ENCODE results near the gene PFDN6. TPM values are rescaled to one million over a fixed set of nuclear protein-coding genes. Genes with fewer than 3 reads are reported as not detected.
"Not testable (repeated sequence)": the region's sequence is repeated elsewhere in the genome, so short reads cannot be mapped to it uniquely, and the experiment has no call there.

The PFDN6 gene
- total and polyA plus RNA-seq, 3 donors from 2014 or later = 45.5 to 123 (median 56.2) TPM

GRCh38 chr6:33279257-33279695, 10.1 kb upstream of the PFDN6 start:
- no peaks in the 10 kb centered on the region for H3K36me3 ChIP-seq (ENCODE audit: low read depth, missing control alignments)
- no peaks in the 10 kb centered on the region for H3K27me3 ChIP-seq
- intact Hi-C loops (cut with DNase I; ENCODE audit: low total_unique reads) = no loop called here
- H3K4me1 ChIP-seq = peaks cover 18% of the 10 kb centered on the region
- no peaks in the 10 kb centered on the region for H3K9me3 ChIP-seq
- no peak for TF ChIP-seq CTCF (IDR thresholded peaks at IDR 0.05)
- TF ChIP-seq POLR2A (IDR thresholded peaks at IDR 0.05) = no peak
- no peak for DNase-seq
- no peak overlapping the region for H3K4me3 ChIP-seq
- no peak overlapping the region for H3K27ac ChIP-seq
- WGBS, 2 donors = 67 to 69% methylated on average over 5 to 13 of the region's 13 CpGs

GRCh38 chr6:33279971-33280511, 9.4 kb upstream of the PFDN6 start:
- H3K27ac ChIP-seq = no peak overlapping the region

GRCh38 chr6:33280539-33280938, 8.9 kb upstream of the PFDN6 start:
- 90 to 100% methylated on average over 3 to 6 of the region's 6 CpGs for WGBS, 2 donors
- intact Hi-C loops (cut with DNase I; ENCODE audit: low total_unique reads) = no loop called here
- no peaks in the 10 kb centered on the region for H3K36me3 ChIP-seq (ENCODE audit: low read depth, missing control alignments)
- no peaks in the 10 kb centered on the region for H3K9me3 ChIP-seq
- H3K27ac ChIP-seq = no peak overlapping the region
- no peak for DNase-seq
- H3K4me3 ChIP-seq = no peak overlapping the region
- H3K27me3 ChIP-seq = no peaks in the 10 kb centered on the region
- peaks cover 13% of the 10 kb centered on the region for H3K4me1 ChIP-seq
- TF ChIP-seq POLR2A (IDR thresholded peaks at IDR 0.05) (no peak), CTCF (IDR thresholded peaks at IDR 0.05) (no peak)

More at GRCh38 chr6:33279971-33280511, 9.4 kb upstream of the PFDN6 start:
- 33 to 64% methylated on average over 1 to 5 of the region's 5 CpGs for WGBS, 2 donors
- intact Hi-C loops (cut with DNase I; ENCODE audit: low total_unique reads) = no loop called here
- H3K4me3 ChIP-seq = no peak overlapping the region
- peaks cover 13% of the 10 kb centered on the region for H3K4me1 ChIP-seq
- H3K27me3 ChIP-seq = no peaks in the 10 kb centered on the region
- no peaks in the 10 kb centered on the region for H3K9me3 ChIP-seq
- DNase-seq = no peak
- TF ChIP-seq CTCF (IDR thresholded peaks at IDR 0.05) (peak; percentile 14 to 32 (median 22)), POLR2A (IDR thresholded peaks at IDR 0.05) (no peak)
- no peaks in the 10 kb centered on the region for H3K36me3 ChIP-seq (ENCODE audit: low read depth, missing control alignments)

GRCh38 chr6:33285214-33285613, 4.2 kb upstream of the PFDN6 start:
- H3K27ac ChIP-seq; H3K27me3 ChIP-seq; H3K4me3 ChIP-seq; H3K9me3 ChIP-seq; H3K4me1 ChIP-seq; H3K36me3 ChIP-seq (ENCODE audit: low read depth, missing control alignments); intact Hi-C loops (cut with DNase I; ENCODE audit: low total_unique reads); DNase-seq: not testable (repeated sequence)
- WGBS, 2 donors = 95 to 100% methylated on average over 3 to 4 of the region's 4 CpGs

- TF ChIP-seq CTCF (IDR thresholded peaks at IDR 0.05) = no peak
- no peak for TF ChIP-seq POLR2A (IDR thresholded peaks at IDR 0.05)
These were observed 2.2 kb upstream of the PFDN6 start for GRCh38 chr6:33286946-33287914.

More at GRCh38 chr6:33286946-33287914, 2.2 kb upstream of the PFDN6 start:
- WGBS, 2 donors = 87 to 93% methylated on average over 20 to 22 of the region's 22 CpGs
- Histone ChIP-seq H3K9me3 (no peaks in the 10 kb centered on the region), H3K27ac (no peak overlapping the region), H3K27me3 (no peaks in the 10 kb centered on the region), H3K36me3 (ENCODE audit: low read depth, missing control alignments) (no peaks in the 10 kb centered on the region), H3K4me3 (no peak overlapping the region), H3K4me1 (peaks cover 12% of the 10 kb centered on the region)
- no peak for DNase-seq
- intact Hi-C loops (cut with DNase I; ENCODE audit: low total_unique reads) = no loop called here

Data from testis (tissue), 3 donors.